Jurkat, Clone E6-1 (cell line): ENCODE data around the gene OGFR.
A peak's percentile ranks its signal among the peaks of the same experiment; 100 is the strongest.
"Not testable (repeated sequence)": the region's sequence is repeated elsewhere in the genome, so short reads cannot be mapped to it uniquely, and the experiment has no call there.

ENCODE experiments used
- DNase-seq: peaks from one replicate; pipeline ENCODE4 v3.0.0-alpha.2; 2011; ENCODE audit warnings: low read depth, low spot score
- H3K4me3 ChIP-seq: 2 replicates; pipeline ENCODE4 v1.5.1; 2011; ENCODE audit warnings: mild to moderate bottlenecking, low read length, control low read depth, moderate library complexity

Gene OGFR

GRCh38 chr20:62845416-62846160, 41.0 kb downstream of the OGFR start:
- DNase-seq = no peak

DNA sequence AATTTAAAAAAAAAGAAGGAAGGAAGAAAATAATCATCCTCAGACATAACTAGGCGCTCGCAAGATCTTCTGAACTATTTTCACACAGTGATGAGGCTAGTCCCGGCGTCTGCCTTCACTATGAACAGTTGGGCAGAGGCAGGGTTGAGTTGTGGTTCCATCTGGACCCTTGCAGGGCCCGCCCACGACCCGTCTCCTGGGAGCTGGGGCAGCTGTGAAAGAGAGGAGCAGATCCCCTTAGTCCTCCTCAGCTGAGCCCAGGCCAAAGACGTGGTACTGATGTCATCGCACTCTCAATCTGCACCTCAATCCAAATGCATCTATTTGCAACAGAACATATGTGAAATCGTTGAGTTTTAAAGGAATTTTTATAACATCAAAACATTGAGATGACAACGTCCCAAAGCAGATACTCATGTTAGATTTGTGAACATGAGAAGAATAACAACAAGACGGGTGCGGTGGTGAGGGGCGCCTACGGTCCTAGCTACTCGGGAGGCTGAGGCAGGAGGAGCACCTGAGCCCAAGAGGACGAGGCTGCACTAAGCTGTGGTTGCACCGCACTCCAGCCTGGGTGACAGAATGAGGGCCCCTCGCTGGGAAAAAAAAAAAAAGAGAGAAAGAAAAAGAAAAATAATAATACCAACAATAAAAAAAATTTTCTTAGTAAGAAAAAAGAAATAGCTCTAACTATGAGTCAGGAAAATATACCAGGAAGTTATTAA, 41.7 kb downstream of the OGFR start:
- no peak for DNase-seq
- no peak overlapping the region for H3K4me3 ChIP-seq

More at GRCh38 chr20:62845416-62846160, 41.0 kb downstream of the OGFR start:
- no peak overlapping the region for H3K4me3 ChIP-seq

DNA sequence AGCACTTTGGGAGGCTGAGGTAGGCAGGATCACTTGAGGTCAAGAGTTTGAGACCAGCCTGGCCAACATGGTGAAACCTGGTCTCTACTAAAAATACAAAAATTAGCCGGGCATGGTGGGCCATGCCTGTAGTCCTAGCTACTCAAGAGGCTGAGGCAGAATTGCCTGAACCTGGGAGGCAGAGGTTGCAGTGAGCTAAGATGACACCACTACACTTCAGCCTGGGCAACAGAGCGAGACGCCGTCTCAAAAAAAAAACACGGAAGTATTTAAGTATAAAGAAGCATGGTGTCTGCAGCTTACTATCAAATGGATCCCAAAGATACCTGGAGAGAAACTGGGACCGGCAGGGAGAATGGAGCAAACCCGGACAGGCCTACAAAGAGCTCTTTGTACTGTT, 44.3 kb downstream of the OGFR start:
- not testable (repeated sequence) for DNase-seq, H3K4me3 ChIP-seq

DNA sequence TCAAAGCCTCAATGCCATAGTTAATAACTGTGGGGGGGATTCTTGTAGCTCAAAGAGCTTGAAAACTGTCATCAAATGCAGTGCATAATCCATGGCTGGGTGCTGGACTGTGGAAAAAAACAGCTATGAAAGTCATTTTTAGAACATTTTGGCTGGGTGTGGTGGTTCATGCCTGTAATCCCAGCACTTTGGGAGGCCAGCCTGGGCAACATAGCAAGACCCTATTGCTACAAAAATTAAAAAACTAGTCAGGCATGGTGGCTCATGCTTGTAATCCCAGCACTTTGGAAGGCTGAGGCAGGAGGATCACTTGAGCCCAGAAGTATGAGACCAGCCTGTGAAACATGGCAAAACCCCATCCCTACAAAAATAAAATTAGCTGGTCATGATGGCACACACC, 44.8 kb downstream of the OGFR start:
- H3K4me3 ChIP-seq = no peak overlapping the region

GRCh38 chr20:62850333-62850974, 45.8 kb downstream of the OGFR start:
- no peak for DNase-seq

More for the DNA sequence above, 44.8 kb downstream of the OGFR start:
- no peak for DNase-seq

DNA sequence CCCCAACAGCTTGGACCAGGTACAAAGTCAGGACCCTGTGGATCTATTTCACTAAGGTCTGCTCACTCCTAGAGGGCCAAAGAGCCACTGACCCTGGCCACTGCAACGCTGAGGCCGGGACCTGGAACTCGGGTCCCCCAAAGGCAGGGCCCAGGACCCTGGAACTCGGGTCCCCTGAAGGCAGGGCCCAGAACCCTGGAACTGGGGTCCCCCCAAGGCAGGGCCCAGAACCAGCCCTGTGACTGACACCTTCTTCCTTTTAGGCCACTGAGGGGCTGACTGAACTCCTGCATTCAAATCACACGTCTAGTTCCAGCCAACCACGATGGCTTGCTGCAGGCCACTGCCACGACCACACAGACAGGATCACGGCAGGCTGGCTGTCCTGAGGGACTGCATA, 47.6 kb downstream of the OGFR start:
- no peak overlapping the region for H3K4me3 ChIP-seq
- no peak for DNase-seq

More at GRCh38 chr20:62850333-62850974, 45.8 kb downstream of the OGFR start:
- no peak overlapping the region for H3K4me3 ChIP-seq

- DNase-seq = no peak
- no peak overlapping the region for H3K4me3 ChIP-seq
These were observed 48.2 kb downstream of the OGFR start for GRCh38 chr20:62852841-62853240.

GRCh38 chr20:62853304-62853703, 48.7 kb downstream of the OGFR start:
- DNase-seq, H3K4me3 ChIP-seq: not testable (repeated sequence)

DNA sequence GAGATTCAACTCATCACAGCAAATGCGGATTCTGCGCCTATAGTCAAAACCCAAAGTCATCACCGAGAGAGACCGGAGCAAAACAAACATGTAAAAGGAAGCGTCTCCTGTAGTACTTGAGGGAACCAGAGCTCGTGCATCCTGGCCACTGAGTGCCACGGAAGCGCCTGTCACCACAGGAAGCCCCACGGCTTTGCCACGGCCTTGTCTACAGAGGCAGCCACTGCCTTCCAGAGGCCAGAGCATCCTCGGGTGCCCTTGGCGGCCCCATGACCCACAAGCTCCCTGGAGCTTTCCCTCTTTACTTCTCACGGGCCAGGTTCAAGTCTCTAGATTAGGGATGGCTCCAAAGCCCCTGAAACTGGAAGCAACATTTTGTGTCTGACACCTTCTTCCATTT, 49.5 kb downstream of the OGFR start:
- H3K4me3 ChIP-seq = no peak overlapping the region
- DNase-seq = no peak

- DNase-seq = no peak
- no peak overlapping the region for H3K4me3 ChIP-seq
These were observed 50.5 kb downstream of the OGFR start for GRCh38 chr20:62855120-62855519.

DNA sequence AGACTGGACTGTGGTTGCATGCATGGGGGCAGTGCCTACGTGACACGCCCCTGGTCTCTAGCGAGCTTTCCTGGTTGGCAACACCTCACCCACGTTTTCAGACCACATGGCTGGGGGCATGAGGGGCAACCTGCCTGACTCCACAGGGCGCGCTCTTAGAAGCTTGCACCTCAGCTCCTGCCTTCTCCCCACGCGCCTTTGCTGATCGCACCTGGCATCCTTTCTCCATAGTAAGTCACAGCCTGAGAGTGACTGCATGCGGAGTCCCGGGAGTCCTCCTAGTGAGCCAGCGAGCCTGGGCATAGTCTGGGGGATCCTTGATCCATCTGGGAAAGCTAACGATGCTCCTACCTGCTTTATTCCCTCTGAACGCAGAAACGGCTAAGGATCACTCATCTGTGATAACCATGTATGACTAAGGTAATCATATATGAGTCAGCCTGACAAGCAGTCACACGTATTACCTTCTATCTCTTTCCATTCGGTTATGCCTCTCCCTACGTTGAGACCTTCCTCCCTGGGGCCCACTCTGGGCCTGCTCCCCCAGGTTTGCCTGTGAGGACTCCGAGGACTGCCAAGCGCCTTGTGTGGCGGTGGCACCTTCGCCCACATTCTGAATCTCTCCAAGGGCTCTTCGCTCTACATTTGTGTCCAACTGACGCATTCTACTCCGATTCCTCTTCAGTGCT, 52.4 kb downstream of the OGFR start:
- H3K4me3 ChIP-seq = no peak overlapping the region
- DNase-seq = no peak

GRCh38 chr20:62858058-62858830, 53.6 kb downstream of the OGFR start:
- H3K4me3 ChIP-seq = no peak overlapping the region
- DNase-seq = no peak

DNA sequence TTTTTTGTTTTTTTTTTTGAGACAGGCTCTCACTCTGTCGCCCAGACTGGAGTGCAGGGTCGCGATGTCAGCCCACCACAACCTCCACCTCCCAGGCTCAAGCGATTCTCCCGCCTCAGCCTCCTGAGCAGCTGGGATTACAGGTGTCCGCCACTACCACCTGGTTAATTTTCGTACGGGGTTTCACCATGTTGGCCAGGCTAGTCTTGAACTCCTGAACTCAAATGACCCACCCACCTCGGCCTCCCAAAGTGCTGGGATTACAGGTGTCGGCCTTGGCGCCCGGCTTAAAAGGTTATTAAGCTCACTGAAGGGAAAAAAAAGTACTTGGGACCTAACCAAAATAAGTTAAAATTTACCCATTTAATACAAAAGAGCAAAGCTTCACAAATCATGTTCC, 55.1 kb downstream of the OGFR start:
- no peak overlapping the region for H3K4me3 ChIP-seq
- no peak for DNase-seq

DNA sequence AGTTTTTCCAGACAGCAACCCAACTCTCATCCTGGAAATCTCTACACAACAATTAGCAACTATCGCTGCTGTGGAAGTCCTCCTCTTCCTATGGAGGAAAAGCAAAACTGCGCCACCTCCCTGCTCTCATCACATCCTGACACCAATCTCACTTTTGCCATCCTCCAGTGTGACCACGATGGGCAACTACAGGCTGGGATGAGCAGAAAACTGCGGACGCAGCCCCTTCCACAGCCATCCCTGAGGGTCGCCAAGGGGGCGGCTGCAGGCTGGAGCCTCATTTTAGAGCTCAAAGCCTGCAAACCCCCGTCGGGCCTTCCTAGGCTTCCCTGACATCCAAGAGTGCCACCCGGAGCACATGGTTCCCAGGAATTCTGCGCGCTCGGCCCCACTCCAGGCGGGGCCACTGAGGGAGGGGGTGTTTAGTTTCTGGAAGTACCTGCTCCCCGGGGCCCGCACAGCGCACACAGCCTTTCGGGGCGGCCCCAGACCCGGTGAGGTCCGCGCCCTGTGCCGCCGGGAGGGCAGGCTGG, 55.8 kb downstream of the OGFR start:
- no peak for DNase-seq
- H3K4me3 ChIP-seq = peak overlapping the region; percentile 54

DNA sequence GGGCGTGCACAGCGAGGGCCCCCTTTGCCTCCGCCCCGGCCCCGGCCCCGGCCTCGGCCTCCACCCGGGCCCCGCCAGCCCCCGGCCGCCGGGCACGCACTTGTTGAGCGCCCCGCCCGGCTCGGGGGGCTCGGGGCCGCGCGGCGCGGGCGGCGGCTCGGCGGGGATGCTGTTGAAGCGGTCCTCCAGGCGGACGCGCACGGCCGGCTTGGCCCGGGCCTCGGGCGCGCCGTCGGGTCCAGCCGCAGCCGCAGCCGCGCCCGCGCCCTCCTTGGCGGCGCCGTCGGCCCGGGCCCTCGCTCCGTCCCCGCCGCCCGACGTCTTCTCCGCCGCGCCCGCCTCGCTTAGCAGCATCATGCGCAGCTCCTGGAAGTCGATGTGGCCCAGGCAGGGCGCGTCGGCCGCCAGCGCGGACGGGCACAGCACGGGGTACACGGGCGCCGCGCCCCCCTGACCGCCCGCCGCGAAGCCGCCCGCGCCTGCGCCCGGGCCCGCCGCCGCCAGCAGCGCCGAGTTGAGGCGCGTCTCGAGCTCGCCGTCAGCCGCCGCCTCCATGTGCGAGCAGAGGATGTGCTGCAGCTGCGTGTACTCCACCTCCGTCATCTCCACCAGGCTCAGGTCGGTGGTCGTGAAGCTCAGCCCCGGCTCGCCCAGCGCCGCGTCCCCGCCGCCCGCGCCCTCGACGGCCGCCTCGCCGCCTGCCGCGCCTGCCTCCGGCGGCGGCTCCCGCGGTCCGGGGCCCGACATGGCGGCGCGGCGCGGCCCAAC, 56.5 kb downstream of the OGFR start:
- peak overlapping the region; percentile 54 for H3K4me3 ChIP-seq
- DNase-seq = no peak

- peak; percentile 81 for DNase-seq
- peak within 1 kb of the TSS; percentile 54 for H3K4me3 ChIP-seq
These were observed 57.2 kb downstream of the OGFR start, which contains the start of gene TCFL5 for GRCh38 chr20:62861726-62862336. Gene TCFL5, minus strand, starts transcription at chr20:62861822. Its CDS starts 152 bp downstream, at chr20:62861670.
